Stimulated activated CD4-positive, alpha-beta T cell treated with anti-CD3 and anti-CD28 coated beads, TNF-alpha, amount 100 ng/mL, for 1 hour (primary cell): ENCODE measurements around the gene AXDND1.
"Not testable (repeated sequence)": the region's sequence is repeated elsewhere in the genome, so short reads cannot be mapped to it uniquely, and the experiment has no call there.

ENCODE experiments used
- DNase-seq, 3 donors: peaks; one replicate each; pipeline ENCODE4 v3.0.0-alpha.2; 2020; ENCODE audit warnings: low read depth in 3 of 3, low spot score in 1 of 3

Gene AXDND1

DNA sequence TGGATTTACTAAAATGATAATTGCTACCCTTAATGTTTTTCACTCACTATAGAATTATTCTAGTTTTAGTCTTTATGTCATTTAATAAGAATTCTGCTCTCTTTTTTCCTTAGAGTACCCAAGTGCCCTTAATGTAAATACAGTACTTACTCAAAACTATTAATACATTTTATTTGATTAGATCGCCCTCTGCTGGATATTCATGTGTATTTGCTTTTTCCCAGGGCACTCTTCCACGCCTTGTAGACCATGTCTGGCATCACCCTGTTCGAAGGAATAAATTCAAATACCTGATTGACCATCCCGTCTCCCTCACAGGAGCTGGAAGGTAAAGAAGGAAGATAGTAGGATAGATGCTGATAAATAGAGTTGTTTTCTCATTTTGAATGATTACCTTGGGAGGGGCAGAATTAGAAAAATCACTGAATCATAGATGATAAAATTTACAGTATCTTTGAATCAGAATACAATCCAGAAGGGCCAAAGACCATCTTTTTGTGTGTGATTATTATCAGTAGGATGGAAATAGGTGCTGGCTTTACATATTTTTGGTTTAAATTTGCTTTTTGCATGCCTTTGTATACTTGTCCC, 4.1 kb downstream of the AXDND1 start:
- DNase-seq: no peak

DNA sequence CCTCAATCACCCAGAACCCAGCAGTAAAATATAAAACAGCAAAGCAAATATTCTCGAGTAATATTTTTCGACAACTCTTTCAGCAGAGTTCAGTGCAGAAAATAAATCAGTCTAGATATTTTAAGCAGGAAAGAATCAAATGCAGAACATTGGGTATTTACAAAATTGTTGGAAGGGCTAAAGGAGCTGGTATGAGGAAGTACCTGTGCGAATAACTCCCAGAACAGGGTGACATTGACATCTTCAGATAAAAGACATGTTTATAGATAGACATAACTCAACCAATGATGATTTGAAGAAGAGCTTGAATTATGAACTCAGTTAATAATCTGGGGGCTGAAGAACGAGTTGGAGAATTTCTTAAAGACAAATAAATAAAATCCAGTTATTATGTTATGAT, 6.4 kb downstream of the AXDND1 start:
- no peak for DNase-seq

DNA sequence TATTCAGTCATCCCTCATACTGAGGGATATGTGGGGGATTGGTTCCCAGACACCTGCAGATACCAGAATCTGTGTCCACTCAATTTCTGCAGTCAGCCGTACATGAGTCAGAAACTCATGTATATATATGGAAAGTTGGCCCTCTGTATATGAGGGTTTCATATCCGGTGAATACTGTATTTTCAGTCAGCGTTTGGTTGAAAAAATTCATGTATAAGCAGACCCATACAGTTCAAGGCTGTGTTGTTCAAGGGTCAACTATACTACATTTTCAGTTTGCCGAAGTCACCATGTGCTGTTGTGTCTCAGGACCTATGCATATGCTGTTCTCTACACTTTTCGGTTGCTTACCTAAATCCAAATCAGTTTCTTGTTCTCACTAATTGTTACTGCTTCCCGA, 10.5 kb downstream of the AXDND1 start:
- no peak for DNase-seq

DNA sequence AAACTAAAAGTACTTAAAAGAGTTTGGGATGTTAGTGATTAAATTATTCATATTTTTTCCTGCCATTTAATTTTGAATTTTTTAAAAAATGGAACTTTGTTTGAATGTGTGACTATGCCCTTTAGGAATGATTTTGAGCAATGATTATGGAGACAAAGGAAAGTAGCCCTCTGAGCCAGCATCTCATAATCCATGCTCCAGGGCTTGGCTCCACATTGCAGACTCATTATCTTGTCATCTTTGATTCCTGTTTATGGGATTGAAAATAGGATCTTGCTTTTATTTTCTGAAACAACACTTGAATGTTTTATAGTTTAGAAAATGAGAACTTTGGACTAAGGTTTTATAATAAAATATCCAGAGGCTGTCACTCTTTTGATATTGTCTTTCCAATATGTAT, 14.5 kb downstream of the AXDND1 start:
- no peak for DNase-seq

DNA sequence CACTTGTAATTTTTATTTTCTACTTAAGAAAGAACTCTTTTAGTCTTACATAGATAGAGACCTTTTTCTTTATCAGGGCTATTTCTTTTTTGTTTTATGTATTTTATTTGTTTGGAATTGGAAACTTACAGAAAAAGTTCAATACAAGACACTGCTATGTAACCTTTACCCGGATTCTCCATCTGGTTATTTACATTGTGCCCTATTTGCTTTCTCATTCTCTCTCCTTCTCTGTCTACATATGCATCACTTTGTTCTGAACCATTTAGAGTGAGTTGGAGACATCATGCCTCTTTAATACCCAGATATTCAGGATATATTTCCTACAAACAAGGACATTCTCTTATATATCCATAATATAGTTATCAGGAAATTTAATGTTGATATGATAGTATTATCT, 18.3 kb downstream of the AXDND1 start:
- DNase-seq: no peak

DNA sequence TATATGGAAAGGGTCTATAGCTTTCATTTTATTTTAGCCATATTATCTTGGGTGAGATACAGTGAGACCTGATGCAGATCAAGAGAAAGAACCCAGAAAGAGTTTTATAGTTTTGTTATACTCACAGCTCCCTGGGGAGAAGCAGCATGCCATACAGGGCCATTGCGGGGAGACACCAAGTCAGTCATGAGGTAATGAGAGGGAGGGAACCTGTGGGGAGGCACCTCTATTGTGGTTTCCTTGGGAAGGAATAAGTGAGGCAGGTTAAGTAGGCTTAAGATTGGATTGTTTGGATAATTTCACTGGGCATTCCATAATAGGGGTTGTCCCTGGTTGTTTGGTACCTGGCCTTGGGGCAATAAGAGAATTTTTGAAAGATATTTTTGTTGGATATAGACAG, 19.7 kb downstream of the AXDND1 start:
- no peak for DNase-seq

DNA sequence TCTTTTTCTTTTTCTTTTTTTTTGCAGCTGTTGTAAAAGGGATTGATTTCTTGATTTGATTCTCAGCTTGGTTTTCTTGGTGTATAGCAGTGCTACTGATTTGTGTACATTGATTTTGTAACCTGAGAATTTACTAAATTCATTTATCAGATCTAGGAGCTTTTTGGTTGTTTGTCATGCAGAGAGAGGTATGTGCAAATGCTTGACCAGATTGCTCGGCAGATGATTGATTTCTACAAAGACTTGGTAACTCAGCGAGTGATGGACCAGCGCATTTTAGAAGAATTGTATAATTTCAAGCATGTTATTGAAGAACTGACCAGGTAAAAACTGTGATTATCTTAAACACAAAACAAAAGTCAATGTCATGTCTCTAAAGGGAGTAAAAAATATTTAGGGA, 27.9 kb downstream of the AXDND1 start:
- DNase-seq: no peak

DNA sequence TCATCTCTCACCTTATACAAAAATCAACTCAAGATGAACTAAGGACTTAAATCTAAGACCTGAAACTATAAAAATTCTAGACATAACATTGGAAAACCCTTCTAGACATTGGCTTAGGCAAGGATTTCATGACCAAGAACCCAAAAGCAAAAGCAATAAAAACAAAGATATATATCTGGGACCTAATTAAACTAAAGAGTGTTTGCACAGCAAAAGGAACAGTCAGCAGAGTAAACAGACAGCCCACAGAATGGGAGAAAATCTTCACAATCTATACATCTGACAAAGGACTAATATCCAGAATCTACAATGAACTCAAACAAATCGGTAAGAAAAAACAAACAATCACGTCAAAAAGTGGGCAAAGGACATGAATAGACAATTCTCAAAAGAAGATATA, 33.6 kb downstream of the AXDND1 start:
- not testable (repeated sequence) for DNase-seq

DNA sequence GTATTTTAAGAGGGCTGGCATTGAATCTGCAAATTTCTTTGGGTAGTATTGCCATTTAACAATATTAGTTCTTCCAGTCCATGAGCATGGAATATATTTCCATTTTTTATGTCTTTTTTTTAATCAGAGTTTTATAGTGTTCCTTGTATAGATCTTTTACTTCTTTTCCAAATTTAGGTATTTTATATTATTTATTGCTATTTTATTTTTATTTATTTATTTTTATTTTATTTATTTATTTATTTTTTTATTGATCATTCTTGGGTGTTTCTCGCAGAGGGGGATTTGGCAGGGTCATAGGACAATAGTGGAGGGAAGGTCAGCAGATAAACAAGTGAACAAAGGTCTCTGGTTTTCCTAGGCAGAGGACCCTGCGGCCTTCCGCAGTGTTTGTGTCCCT, 52.0 kb downstream of the AXDND1 start:
- DNase-seq: not testable (repeated sequence)

DNA sequence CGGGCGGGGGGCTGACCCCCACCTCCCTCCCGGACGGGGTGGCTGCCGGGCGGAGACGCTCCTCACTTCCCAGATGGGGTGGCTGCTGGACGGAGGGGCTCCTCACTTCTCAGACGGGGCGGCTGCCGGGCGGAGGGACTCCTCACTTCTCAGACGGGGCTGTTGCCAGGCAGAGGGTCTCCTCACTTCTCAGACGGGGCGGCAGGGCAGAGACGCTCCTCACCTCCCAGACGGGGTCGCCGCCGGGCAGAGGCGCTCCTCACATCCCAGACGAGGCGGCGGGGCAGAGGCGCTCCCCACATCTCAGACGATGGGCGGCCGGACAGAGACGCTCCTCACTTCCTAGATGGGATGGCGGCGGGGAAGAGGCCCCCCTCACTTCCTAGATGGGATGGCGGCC, 52.9 kb downstream of the AXDND1 start:
- DNase-seq: not testable (repeated sequence)

DNA sequence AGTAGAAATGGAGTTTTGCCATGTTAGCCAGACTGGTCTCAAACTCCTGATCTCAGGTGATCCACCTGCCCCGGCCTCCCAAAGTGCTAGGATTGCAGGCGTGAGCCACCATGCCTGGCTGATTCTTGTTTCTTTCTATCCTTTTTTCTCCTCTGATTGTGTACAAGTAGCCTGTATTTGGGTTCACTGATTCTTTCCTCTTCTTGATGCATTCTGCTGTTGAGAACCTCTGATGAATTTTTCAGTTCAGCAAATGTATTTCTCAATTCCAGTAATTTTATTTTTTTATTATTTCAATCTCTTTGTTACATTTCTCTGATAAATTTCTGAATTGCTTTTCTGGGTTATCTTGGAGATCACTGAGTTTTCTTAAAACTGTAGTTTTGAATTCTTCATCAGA, 58.8 kb downstream of the AXDND1 start:
- no peak for DNase-seq

DNA sequence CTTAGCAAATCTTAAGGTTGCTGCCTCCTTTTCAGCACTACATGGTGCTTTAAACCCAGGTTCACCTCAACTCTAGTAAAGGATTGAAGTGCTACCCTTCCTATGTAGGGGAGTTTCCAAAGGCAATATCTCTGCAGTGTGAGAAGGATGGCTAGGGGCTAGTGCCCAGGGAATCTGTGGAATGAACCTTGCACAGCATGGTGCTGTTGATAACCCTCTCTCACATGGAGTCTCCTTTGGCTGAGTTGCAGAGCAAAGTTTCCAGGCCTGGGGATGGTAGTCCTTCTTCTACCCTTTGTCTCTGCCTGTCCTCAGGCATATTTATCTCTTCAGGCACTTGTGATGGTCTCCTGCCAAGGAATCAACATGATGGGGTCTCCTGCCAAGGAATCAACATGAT, 59.4 kb downstream of the AXDND1 start:
- DNase-seq: no peak

DNA sequence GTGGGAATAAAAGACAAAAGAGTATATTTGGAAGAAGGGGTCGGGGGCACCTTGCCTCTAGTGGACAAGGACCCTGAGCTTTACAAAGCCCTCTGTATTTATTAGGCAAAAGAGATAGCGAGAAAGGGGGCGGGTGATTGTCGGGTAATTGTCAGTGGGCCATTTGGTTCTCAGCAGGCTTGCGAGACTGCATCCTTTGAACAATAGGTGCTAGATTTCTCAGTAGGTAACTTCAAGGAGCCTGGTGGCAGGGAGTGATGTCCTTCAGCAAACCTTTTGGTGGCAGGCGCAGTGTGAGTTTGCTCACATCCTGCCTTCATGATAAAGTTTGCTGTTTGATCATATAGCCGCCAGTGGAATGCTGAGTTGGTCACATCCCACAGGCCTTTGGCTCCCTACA, 71.4 kb downstream of the AXDND1 start:
- DNase-seq: no peak

DNA sequence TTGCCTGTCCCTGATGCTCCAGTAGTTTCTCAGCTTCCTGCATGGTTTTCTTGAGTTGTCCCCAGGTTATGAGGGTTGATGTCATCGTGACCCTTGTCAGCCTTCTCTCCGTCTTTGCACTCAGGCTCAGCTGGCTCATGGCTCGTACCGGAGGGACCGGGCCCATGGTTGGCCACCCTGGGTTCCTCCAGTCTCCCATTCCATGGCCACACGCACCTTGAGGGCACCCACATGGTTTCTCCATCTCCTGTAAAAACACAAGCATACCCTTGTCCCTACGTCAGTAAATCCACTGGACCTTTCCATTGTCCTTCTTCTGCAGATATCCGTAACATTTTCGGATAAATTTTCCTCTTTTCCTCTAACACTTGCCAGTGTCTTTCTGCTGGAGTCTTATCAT, 73.9 kb downstream of the AXDND1 start:
- DNase-seq: not testable (repeated sequence)

DNA sequence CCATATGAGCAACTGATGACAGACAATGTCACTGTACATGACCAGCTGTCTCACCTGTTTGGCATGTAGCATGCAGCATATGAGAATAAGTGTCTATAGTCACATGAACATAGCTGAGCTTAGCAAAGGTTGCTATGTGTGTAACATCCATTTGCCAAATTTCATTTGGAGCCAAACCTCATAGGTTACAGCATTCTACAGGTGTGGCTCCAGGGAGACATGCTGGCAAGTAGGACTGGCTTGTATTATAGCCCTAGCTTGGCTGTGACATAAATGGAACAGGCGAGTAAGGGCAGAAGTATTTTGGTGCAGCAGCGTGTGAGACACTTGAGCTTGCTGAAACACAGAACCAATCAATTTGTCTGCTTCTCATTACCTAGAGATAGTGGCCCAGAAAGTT, 74.5 kb downstream of the AXDND1 start:
- DNase-seq: not testable (repeated sequence)

DNA sequence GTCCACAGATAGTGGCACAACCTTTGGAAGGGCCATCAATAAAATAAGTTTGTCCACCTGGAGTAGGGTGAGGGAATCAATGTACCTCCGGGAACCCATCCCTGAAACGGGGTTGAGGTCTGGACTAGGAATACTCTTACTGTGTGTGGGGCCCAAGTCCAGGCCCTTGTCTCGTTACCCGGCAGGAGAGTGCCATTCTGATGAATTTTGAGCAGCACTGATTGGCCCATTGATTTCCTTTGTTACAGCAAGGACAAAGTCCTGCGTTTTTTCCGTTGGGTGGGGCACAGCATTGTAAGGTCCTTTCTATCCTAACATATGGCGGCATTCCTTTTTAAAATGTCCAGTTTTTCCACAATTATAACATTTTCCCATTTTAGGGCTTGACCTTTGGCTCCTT, 75.2 kb downstream of the AXDND1 start:
- no peak for DNase-seq

DNA sequence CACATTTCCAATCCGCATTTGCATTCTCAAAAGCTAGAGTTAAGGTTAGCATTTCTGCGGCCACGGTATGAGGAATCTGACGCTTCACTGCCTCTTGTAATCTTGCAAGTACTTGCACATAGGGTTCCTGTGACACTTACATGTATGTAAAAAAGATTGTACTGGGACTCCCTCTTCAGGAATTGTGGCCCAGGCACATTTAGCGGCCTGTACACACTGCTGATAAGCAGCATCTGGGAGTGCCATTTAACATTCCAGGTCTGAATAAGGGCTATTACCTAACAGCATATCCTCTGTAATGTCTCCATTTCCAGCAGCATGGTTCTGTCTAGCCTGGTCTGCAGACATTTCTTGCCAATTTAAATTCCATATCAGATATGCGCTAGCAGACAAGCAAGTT, 75.7 kb downstream of the AXDND1 start:
- no peak for DNase-seq

DNA sequence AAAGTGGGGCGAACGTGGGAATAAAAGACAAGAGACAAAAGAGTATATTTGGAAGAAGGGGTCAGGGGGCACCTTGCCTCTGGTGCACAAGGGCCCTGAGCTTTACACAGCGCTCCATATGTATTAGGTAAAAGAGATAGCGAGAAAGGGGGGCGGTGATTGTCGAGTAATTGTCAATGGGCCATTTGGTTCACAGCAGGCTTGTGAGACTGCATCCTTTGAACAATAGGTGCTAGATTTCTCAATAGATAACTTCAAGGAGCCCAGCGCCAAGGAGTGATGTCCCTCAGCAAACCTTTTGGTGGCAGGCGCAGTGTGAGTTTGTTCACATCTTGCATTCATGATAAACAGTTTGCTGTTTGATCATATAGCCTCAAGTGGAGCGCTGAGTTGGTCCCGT, 77.1 kb downstream of the AXDND1 start:
- not testable (repeated sequence) for DNase-seq

DNA sequence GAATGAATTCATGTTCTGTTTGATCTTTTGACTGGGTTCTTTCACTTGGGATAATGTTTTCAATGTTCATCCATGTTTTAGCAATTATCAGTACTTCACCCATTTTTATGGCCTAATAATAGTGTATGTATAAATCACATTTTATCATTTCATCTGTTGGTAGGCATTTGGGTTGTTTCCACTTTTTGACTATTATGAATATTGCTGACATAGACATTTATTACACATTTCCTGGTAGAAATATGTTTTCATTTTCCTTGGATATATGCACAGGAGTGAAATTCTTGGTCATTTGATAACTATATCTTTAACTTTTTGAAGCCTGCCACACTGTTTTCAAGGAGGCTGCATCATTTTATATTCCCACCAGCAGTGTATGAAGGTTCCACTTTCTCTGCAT, 79.8 kb downstream of the AXDND1 start:
- DNase-seq: no peak

DNA sequence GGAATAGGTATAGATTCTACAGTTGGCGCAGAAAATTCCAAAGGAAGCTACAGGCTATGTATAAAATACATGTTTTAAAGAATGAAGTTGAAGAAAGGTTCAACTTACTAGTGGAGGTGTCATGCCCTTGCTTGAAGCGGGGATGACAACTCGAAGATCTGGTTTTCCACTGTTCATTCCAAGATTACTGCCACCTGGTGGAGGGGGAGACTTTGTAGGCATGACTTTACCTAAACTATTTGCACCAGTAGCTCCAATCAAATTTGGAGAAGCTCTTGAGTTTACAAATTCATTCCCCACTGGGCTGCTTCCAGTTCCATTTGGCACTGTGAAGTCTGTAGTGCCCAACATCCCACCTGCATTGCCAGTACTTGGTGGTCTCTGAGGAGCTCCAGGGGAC, 81.7 kb downstream of the AXDND1 start:
- no peak for DNase-seq

DNA sequence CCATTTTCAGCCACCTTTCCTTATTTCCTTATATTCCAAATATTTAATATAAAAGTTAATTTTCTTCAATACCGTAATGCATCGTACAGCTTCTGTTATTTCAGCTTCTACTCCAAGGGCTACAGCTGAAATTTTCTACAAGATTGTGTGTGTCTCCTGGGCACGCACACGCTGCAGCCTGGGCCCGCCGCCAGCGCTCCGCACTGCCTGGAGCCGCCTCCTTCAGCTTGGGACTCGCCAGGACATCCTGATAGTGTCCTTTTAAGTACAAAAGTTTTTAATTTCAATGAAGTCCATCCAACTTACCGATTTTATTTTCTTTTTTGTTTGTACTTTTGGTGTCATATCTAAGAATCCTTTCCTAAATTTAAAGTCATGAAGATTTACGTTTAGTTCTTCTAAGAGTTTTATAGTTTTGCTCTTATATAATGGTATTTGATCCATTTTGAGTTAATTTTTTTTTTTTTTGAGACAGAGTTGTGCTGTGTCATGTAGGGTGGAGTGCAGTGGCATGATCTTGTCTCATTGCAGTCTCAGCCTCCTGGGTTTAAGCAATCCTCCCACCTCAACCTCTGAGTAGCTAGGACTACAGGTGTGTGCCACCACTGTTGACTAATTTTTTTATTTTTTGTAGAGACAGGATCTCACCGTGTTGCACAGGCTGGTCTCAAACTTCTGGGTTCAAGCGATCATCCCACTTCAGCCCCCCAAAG, 82.8 kb downstream of the AXDND1 start:
- no peak for DNase-seq

DNA sequence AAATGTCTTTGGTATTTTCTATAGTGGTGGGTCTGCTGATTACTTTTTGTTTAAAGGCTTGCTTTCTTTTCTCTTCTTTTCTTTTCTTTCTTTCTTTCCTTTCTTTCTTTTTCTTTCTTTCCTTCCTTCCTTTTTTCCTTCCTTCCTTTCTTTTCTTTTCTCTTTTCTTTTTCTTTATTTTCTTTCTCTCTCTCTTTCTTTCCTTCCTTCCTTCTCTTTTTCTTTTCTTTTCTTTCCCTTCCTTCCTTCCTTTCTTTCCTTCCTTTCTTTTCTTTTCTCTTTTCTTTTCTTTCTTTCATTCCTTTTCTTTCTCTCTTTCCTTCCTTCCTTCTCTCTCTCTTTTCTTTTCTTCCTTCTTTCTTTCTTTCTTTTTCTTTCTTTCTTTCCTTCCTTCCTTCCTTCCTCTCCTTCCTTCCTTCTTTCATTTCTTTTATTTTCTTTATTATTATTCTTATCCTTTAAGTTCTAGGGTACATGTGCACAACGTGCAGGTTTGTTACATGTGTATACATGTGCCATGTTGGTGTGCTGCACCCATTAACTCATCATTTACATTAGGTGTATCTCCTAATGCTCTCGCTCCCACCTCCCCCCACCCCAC, 93.9 kb downstream of the AXDND1 start:
- not testable (repeated sequence) for DNase-seq

DNA sequence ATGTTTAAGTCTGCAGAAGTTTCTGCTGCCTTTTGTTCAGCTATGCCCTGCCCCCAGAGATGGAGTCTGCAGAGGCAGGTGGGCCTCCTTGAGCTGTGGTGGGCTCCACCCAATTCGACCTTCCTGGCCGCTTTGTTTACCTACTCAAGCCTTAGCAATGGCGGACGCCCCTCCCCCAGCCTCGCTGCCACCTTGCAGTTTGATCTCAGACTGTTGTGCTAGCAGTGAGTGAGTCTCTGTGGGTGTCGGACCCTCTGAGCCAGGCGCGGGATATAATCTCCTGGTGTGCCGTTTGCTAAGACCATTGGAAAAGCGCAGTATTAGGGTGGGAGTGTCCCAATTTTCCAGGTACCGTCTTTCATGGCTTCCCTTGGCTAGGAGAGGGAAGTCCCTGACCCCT, 99.9 kb downstream of the AXDND1 start:
- DNase-seq: not testable (repeated sequence)
